HG02884 (cell line): Measurements from ENCODE around the gene AFF3.
"Not testable (repeated sequence)": the region's sequence is repeated elsewhere in the genome, so short reads cannot be mapped to it uniquely, and the experiment has no call there.

Source experiments
- ATAC-seq: cut with Tn5 transposase; IDR thresholded peaks from one replicate; pipeline ENCODE4 v1.9.1; 2021; ENCODE audit warnings: mild to moderate bottlenecking, moderate library complexity; ENCODE audit not compliant: unreplicated experiment

AFF3 gene

GRCh38 chr2:99522157-99522556, 620.2 kb downstream of the AFF3 start:
- no peak for ATAC-seq

- no peak for ATAC-seq
Measured at GRCh38 chr2:99520813-99521212, 621.6 kb downstream of the AFF3 start.

GRCh38 chr2:99520195-99520594, 622.2 kb downstream of the AFF3 start:
- no peak for ATAC-seq

- ATAC-seq, result no peak
Measured at GRCh38 chr2:99514357-99514756, 628.0 kb downstream of the AFF3 start.

GRCh38 chr2:99512181-99512591, 630.2 kb downstream of the AFF3 start:
- no peak for ATAC-seq

- ATAC-seq, result no peak
Measured at GRCh38 chr2:99509387-99509786, 633.0 kb downstream of the AFF3 start.

- ATAC-seq, result no peak
Measured at GRCh38 chr2:99507937-99508818, 634.2 kb downstream of the AFF3 start.

GRCh38 chr2:99504844-99505584, 637.4 kb downstream of the AFF3 start:
- no peak for ATAC-seq

GRCh38 chr2:99503662-99504416, 638.6 kb downstream of the AFF3 start:
- not testable (repeated sequence) for ATAC-seq

GRCh38 chr2:99496021-99496420, 646.4 kb downstream of the AFF3 start:
- no peak for ATAC-seq
